GM18861 (cell line): ENCODE results near the gene SECISBP2.
"Not testable (repeated sequence)": the region's sequence is repeated elsewhere in the genome, so short reads cannot be mapped to it uniquely, and the experiment has no call there.

Source experiments
- ATAC-seq: cut with Tn5 transposase; IDR thresholded peaks from one replicate; pipeline ENCODE4 v1.9.1; 2021; ENCODE audit not compliant: unreplicated experiment

SECISBP2 gene

GRCh38 chr9:89318123-89319014 lies at the start of gene SECISBP2:
SECISBP2 (plus strand) TSS chr9:89318500; CDS start chr9:89318577, 77 bp downstream.
- ATAC-seq = peak; percentile 81

- ATAC-seq = no peak
Measured at GRCh38 chr9:89273528-89274279, 44.6 kb upstream of the SECISBP2 start.

GRCh38 chr9:89274838-89275237 lies 43.5 kb upstream of the SECISBP2 start:
- no peak for ATAC-seq

GRCh38 chr9:89276040-89276439 lies 42.3 kb upstream of the SECISBP2 start:
- not testable (repeated sequence) for ATAC-seq

GRCh38 chr9:89277043-89277442 lies 41.3 kb upstream of the SECISBP2 start:
- ATAC-seq = no peak

- no peak for ATAC-seq
Measured at GRCh38 chr9:89277454-89277853, 40.8 kb upstream of the SECISBP2 start.

- ATAC-seq = no peak
Measured at GRCh38 chr9:89278551-89278950, 39.7 kb upstream of the SECISBP2 start.

- no peak for ATAC-seq
Measured at GRCh38 chr9:89278997-89279739, 39.1 kb upstream of the SECISBP2 start.

GRCh38 chr9:89281106-89281505 lies 37.2 kb upstream of the SECISBP2 start:
- ATAC-seq = no peak

- ATAC-seq = not testable (repeated sequence)
Measured at GRCh38 chr9:89282248-89282968, 35.9 kb upstream of the SECISBP2 start.

GRCh38 chr9:89284076-89284475 lies 34.2 kb upstream of the SECISBP2 start:
- ATAC-seq = no peak

GRCh38 chr9:89291741-89292140 lies 26.6 kb upstream of the SECISBP2 start:
- ATAC-seq = no peak

- no peak for ATAC-seq
Measured at GRCh38 chr9:89293014-89293413, 25.3 kb upstream of the SECISBP2 start.

GRCh38 chr9:89295400-89295799 lies 22.9 kb upstream of the SECISBP2 start:
- ATAC-seq = no peak

- ATAC-seq = not testable (repeated sequence)
Measured at GRCh38 chr9:89301996-89302395, 16.3 kb upstream of the SECISBP2 start.

GRCh38 chr9:89304020-89304833 lies 14.1 kb upstream of the SECISBP2 start:
- ATAC-seq = peak; percentile 18

- peak; percentile 44 for ATAC-seq
Measured at GRCh38 chr9:89304834-89305188, 13.5 kb upstream of the SECISBP2 start.

GRCh38 chr9:89305868-89306267 lies 12.4 kb upstream of the SECISBP2 start:
- ATAC-seq = no peak

- ATAC-seq = no peak
Measured at GRCh38 chr9:89309166-89309565, 9.1 kb upstream of the SECISBP2 start.
